ENCODE data around the gene DLD. TPM values are rescaled to one million over a fixed set of nuclear protein-coding genes. Genes with fewer than 3 reads are reported as not detected.

Gene DLD
- total RNA-seq, 4 donors from 2014 or later: 35.8 to 84.7 (median 67.9) TPM

GRCh38 chr7:107957436-107957835 lies 66.5 kb downstream of the DLD start:
- Histone ChIP-seq H3K4me1 (peaks cover 30% of the 10 kb centered on the region), H3K4me3 (no peak overlapping the region), H3K27me3 (no peaks in the 10 kb centered on the region), H3K27ac (peak overlapping the region; percentile 68), H3K36me3 (peaks cover 25% of the 10 kb centered on the region), H3K9me3 (no peaks in the 10 kb centered on the region)
- TF ChIP-seq CTCF (IDR thresholded peaks at IDR 0.05) (no peak), POLR2A (IDR thresholded peaks at IDR 0.05) (no peak), EP300 (IDR thresholded peaks at IDR 0.05) (no peak), POLR2AphosphoS5 (IDR thresholded peaks at IDR 0.05) (no peak)
- WGBS: 68% methylated on average over 2 of the region's 2 CpGs
- no peak for DNase-seq (ENCODE audit: low spot score in 2 of 2)

GRCh38 chr7:107958764-107959526 lies 68.0 kb downstream of the DLD start:
- H3K9me3 ChIP-seq: no peaks in the 10 kb centered on the region
- H3K36me3 ChIP-seq: peaks cover 29% of the 10 kb centered on the region
- no peaks in the 10 kb centered on the region for H3K27me3 ChIP-seq
- H3K4me1 ChIP-seq: peaks cover 30% of the 10 kb centered on the region
- no peak for DNase-seq (ENCODE audit: low spot score in 2 of 2)
- TF ChIP-seq POLR2AphosphoS5 (IDR thresholded peaks at IDR 0.05) (peak in 2 of 3 donors; percentile 31 to 42), POLR2A (IDR thresholded peaks at IDR 0.05) (no peak)
- peak overlapping the region; percentile 68 for H3K27ac ChIP-seq
- WGBS: 49% methylated on average over 14 of the region's 14 CpGs
- no peak overlapping the region for H3K4me3 ChIP-seq

GRCh38 chr7:107959527-107959898 lies 68.5 kb downstream of the DLD start:
- WGBS: 72% methylated on average over 9 of the region's 10 CpGs
- no peak for DNase-seq (ENCODE audit: low spot score in 2 of 2)
- no peak overlapping the region for H3K4me3 ChIP-seq
- H3K36me3 ChIP-seq: peaks cover 29% of the 10 kb centered on the region
- H3K4me1 ChIP-seq: peaks cover 30% of the 10 kb centered on the region
- H3K27ac ChIP-seq: peak overlapping the region; percentile 66
- TF ChIP-seq EP300 (IDR thresholded peaks at IDR 0.05): no peak
- no peak for TF ChIP-seq CTCF (IDR thresholded peaks at IDR 0.05)
- no peak for TF ChIP-seq POLR2A (IDR thresholded peaks at IDR 0.05)
- TF ChIP-seq POLR2AphosphoS5 (IDR thresholded peaks at IDR 0.05): no peak
- no peaks in the 10 kb centered on the region for H3K9me3 ChIP-seq
- no peaks in the 10 kb centered on the region for H3K27me3 ChIP-seq

GRCh38 chr7:107960272-107960671 lies 69.3 kb downstream of the DLD start:
- H3K4me3 ChIP-seq: no peak overlapping the region
- peaks cover 36% of the 10 kb centered on the region for H3K36me3 ChIP-seq
- H3K27me3 ChIP-seq: no peaks in the 10 kb centered on the region
- H3K4me1 ChIP-seq: peaks cover 30% of the 10 kb centered on the region
- DNase-seq (ENCODE audit: low spot score in 2 of 2): no peak
- TF ChIP-seq POLR2AphosphoS5 (IDR thresholded peaks at IDR 0.05) (no peak), EP300 (IDR thresholded peaks at IDR 0.05) (no peak), POLR2A (IDR thresholded peaks at IDR 0.05) (no peak), CTCF (IDR thresholded peaks at IDR 0.05) (no peak)
- no peaks in the 10 kb centered on the region for H3K9me3 ChIP-seq
- no peak overlapping the region for H3K27ac ChIP-seq
- 95% methylated on average over 5 of the region's 5 CpGs for WGBS

- TF ChIP-seq EP300 (IDR thresholded peaks at IDR 0.05): no peak
- TF ChIP-seq CTCF (IDR thresholded peaks at IDR 0.05): no peak
- no peak for TF ChIP-seq POLR2A (IDR thresholded peaks at IDR 0.05)
- no peak for TF ChIP-seq POLR2AphosphoS5 (IDR thresholded peaks at IDR 0.05)
- H3K9me3 ChIP-seq: no peaks in the 10 kb centered on the region
- no peak overlapping the region for H3K27ac ChIP-seq
- 69% methylated on average over 9 of the region's 9 CpGs for WGBS
- no peaks in the 10 kb centered on the region for H3K27me3 ChIP-seq
- peaks cover 40% of the 10 kb centered on the region for H3K36me3 ChIP-seq
- peaks cover 30% of the 10 kb centered on the region for H3K4me1 ChIP-seq
- DNase-seq (ENCODE audit: low spot score in 2 of 2): no peak
- H3K4me3 ChIP-seq: no peak overlapping the region
Observed at GRCh38 chr7:107961405-107961804, 70.4 kb downstream of the DLD start.
